ENCODE measurements around the gene EHD4.

- TF ChIP-seq POLR2A (IDR thresholded peaks at IDR 0.05; ENCODE audit: low read length) = no peak
- no peak for TF ChIP-seq GATA1 (IDR thresholded peaks at IDR 0.05; ENCODE audit: low read depth, low read length)
These were observed 3.7 kb downstream of the EHD4 start for GRCh38 chr15:41968701-41969100.

Measured in erythroblast (primary cell).